ENCODE data around the gene RPS6KA5.
"Not testable (repeated sequence)": the region's sequence is repeated elsewhere in the genome, so short reads cannot be mapped to it uniquely, and the experiment has no call there.

RPS6KA5 gene

DNA sequence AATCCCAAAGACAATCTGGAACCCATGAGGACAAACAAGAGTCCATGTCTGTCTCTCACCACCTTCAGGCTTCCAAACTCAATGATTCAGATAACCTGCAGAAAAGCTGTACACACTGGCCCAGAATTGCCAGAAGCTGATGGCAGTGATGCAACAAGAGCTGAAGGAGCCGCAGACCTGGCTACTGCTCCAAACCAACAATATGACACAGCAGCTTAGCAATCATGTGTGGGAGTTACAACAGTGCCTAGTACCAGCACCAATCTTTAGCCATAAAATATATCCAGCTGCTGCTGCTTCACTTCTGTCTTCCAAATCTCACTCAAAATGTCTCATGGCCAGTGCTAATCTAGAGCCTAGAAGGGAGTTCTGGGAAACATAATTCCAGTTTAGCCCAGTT, 22.0 kb downstream of the RPS6KA5 start:
- Histone ChIP-seq H3K4me1 (ENCODE audit: low read length) (0 out of 2 replicates have a peak, but pooled peaks cover 7% of the 10 kb centered on the region), H4K20me1 (ENCODE audit: insufficient read depth, low read length) (no peaks in the 10 kb centered on the region), H3K4me3 (ENCODE audit: low read length) (no peak overlapping the region), H3K79me2 (ENCODE audit: low read length) (no peaks in the 10 kb centered on the region), H3K9ac (ENCODE audit: low read length) (no peak overlapping the region), H2AFZ (ENCODE audit: low read length) (no peak overlapping the region), H3F3A (ENCODE audit: insufficient read depth, low read length) (no peaks in the 10 kb centered on the region), H3K9me3 (replicated peaks; ENCODE audit: insufficient read depth, low read length) (no peaks in the 10 kb centered on the region), H3K27me3 (replicated peaks; ENCODE audit: insufficient read depth, low read length) (no peaks in the 10 kb centered on the region), H3K36me3 (replicated peaks; ENCODE audit: insufficient read depth, low read length) (no peaks in the 10 kb centered on the region), H3K4me2 (ENCODE audit: low read depth, low read length) (no peak overlapping the region), H3K9me2 (replicated peaks; ENCODE audit: insufficient read depth, low read length) (no peaks in the 10 kb centered on the region), H3K27ac (ENCODE audit: low read length) (no peak overlapping the region)
- no peak for DNase-seq
- no peak for TF ChIP-seq CTCF (IDR thresholded peaks at IDR 0.05; ENCODE audit: low read length)
- TF ChIP-seq EZH2 (optimal IDR thresholded peaks at IDR 0.05; ENCODE audit: low read depth, low read length) = no peak
- no peak for TF ChIP-seq EZH2phosphoT487 (IDR thresholded peaks at IDR 0.05; ENCODE audit: low read length)

DNA sequence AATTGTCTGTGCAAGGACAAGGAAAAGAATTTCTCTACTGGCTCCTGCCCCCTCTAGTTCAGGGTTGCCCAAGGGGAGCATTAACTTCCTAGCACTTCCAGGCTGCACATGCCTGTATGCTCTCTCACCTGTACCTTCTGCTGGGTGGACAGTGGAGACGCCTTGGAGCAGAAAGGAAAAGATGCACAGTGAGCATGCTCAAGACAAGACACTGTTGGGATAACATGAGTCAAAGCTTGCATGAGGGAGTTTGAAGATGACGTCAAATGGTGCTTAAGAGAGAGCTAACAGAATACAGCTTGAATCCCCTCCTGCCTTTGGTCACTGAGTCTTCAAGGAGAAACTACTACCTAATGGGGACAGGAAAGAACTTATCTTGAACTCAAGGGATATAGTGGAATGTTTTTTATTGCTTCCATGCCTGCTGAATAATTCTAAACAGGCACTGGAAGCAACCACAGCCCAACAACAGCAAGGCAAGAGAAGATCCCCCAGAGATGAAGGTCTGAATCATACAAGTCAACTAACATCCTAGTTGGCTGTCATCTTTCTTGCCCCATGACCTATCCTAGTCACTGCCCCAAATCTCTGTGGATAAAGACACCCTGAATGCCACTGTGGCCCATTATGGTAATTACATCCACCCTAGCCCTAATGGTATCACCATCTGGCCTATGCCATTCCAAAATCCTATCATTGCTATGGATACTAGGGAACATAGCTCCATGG, 23.5 kb downstream of the RPS6KA5 start:
- H3K79me2 ChIP-seq (ENCODE audit: low read length) = no peaks in the 10 kb centered on the region
- H3K4me3 ChIP-seq (ENCODE audit: low read length) = no peak overlapping the region
- no peak overlapping the region for H3K27ac ChIP-seq (ENCODE audit: low read length)
- no peak overlapping the region for H3K4me2 ChIP-seq (ENCODE audit: low read depth, low read length)
- H3K36me3 ChIP-seq (replicated peaks; ENCODE audit: insufficient read depth, low read length) = no peaks in the 10 kb centered on the region
- no peak overlapping the region for H2AFZ ChIP-seq (ENCODE audit: low read length)
- DNase-seq = no peak
- no peaks in the 10 kb centered on the region for H3K9me3 ChIP-seq (replicated peaks; ENCODE audit: insufficient read depth, low read length)
- H3K9ac ChIP-seq (ENCODE audit: low read length) = no peak overlapping the region
- no peaks in the 10 kb centered on the region for H3K9me2 ChIP-seq (replicated peaks; ENCODE audit: insufficient read depth, low read length)
- H3F3A ChIP-seq (ENCODE audit: insufficient read depth, low read length) = no peaks in the 10 kb centered on the region
- 0 out of 2 replicates have a peak, but pooled peaks cover 7% of the 10 kb centered on the region for H3K4me1 ChIP-seq (ENCODE audit: low read length)
- no peaks in the 10 kb centered on the region for H3K27me3 ChIP-seq (replicated peaks; ENCODE audit: insufficient read depth, low read length)
- H4K20me1 ChIP-seq (ENCODE audit: insufficient read depth, low read length) = no peaks in the 10 kb centered on the region
- TF ChIP-seq CTCF (IDR thresholded peaks at IDR 0.05; ENCODE audit: low read length) (no peak), EZH2phosphoT487 (IDR thresholded peaks at IDR 0.05; ENCODE audit: low read length) (no peak), EZH2 (optimal IDR thresholded peaks at IDR 0.05; ENCODE audit: low read depth, low read length) (no peak)

GRCh38 chr14:91035855-91036254, 24.6 kb downstream of the RPS6KA5 start:
- Histone ChIP-seq H3K27ac (ENCODE audit: low read length) (no peak overlapping the region), H3K9me3 (replicated peaks; ENCODE audit: insufficient read depth, low read length) (no peaks in the 10 kb centered on the region), H3F3A (ENCODE audit: insufficient read depth, low read length) (no peaks in the 10 kb centered on the region), H3K4me2 (ENCODE audit: low read depth, low read length) (peak overlapping the region; percentile 24), H4K20me1 (ENCODE audit: insufficient read depth, low read length) (no peaks in the 10 kb centered on the region), H3K9ac (ENCODE audit: low read length) (no peak overlapping the region), H3K4me3 (ENCODE audit: low read length) (no peak overlapping the region), H3K4me1 (ENCODE audit: low read length) (0 out of 2 replicates have a peak, but pooled peaks cover 7% of the 10 kb centered on the region), H3K36me3 (replicated peaks; ENCODE audit: insufficient read depth, low read length) (no peaks in the 10 kb centered on the region), H3K79me2 (ENCODE audit: low read length) (no peaks in the 10 kb centered on the region), H2AFZ (ENCODE audit: low read length) (no peak overlapping the region), H3K27me3 (replicated peaks; ENCODE audit: insufficient read depth, low read length) (no peaks in the 10 kb centered on the region), H3K9me2 (replicated peaks; ENCODE audit: insufficient read depth, low read length) (no peaks in the 10 kb centered on the region)
- TF ChIP-seq CTCF (IDR thresholded peaks at IDR 0.05; ENCODE audit: low read length) = no peak
- TF ChIP-seq EZH2phosphoT487 (IDR thresholded peaks at IDR 0.05; ENCODE audit: low read length) = no peak
- no peak for TF ChIP-seq EZH2 (optimal IDR thresholded peaks at IDR 0.05; ENCODE audit: low read depth, low read length)
- DNase-seq = no peak

- not testable (repeated sequence) for H3K79me2 ChIP-seq (ENCODE audit: low read length); H3K9me3 ChIP-seq (replicated peaks; ENCODE audit: insufficient read depth, low read length); H3K27me3 ChIP-seq (replicated peaks; ENCODE audit: insufficient read depth, low read length); H3F3A ChIP-seq (ENCODE audit: insufficient read depth, low read length); H3K9me2 ChIP-seq (replicated peaks; ENCODE audit: insufficient read depth, low read length); H3K36me3 ChIP-seq (replicated peaks; ENCODE audit: insufficient read depth, low read length); H3K9ac ChIP-seq (ENCODE audit: low read length); H4K20me1 ChIP-seq (ENCODE audit: insufficient read depth, low read length); DNase-seq; H3K4me3 ChIP-seq (ENCODE audit: low read length); H3K27ac ChIP-seq (ENCODE audit: low read length); H3K4me2 ChIP-seq (ENCODE audit: low read depth, low read length); H2AFZ ChIP-seq (ENCODE audit: low read length)
- peaks cover 13% of the 10 kb centered on the region; the same call in 1 of the 2 replicates for H3K4me1 ChIP-seq (ENCODE audit: low read length)
These were observed 26.1 kb downstream of the RPS6KA5 start for GRCh38 chr14:91034379-91034778.
